HepG2 (cell line): ENCODE results near the gene TBC1D22A. TPM values are rescaled to one million over a fixed set of nuclear protein-coding genes. Genes with fewer than 3 reads are reported as not detected.

Experiments used
- CBFB ChIP-seq: sonication (generic); formaldehyde crosslinking; IDR thresholded peaks from 2 replicates; pipeline ENCODE4 v1.4.0; 2020; ENCODE audit warnings: missing genetic modification reagents
- CSRNP2 ChIP-seq: sonication (generic); formaldehyde crosslinking; conservative IDR thresholded peaks from 2 replicates; pipeline ENCODE4 v1.8.0; 2022; ENCODE audit warnings: low read depth, missing genetic modification reagents
- GABPA ChIP-seq, 2 experiments: IDR thresholded peaks; 2 replicates each; pipeline ENCODE4 v1.6.1; 2011 to 2016; ENCODE audit warnings: low read depth in 2 of 2, low read length in 1 of 2, missing biosample characterization in 1 of 2, missing genetic modification characterization in 1 of 2
- HNRNPK ChIP-seq: fragments of 200-400 bp; formaldehyde crosslinking; IDR thresholded peaks from 2 replicates; pipeline ENCODE4 v1.6.1; 2018; ENCODE audit warnings: low read length, low read depth, moderate library complexity, mild to moderate bottlenecking; ENCODE audit not compliant: poor library complexity, severe bottlenecking
- MXD3 ChIP-seq: IDR thresholded peaks from 2 replicates; pipeline ENCODE4 v1.6.1; 2016; ENCODE audit warnings: mild to moderate bottlenecking, missing biosample characterization, missing genetic modification reagents
- SP4 ChIP-seq: sonication (generic); formaldehyde crosslinking; IDR thresholded peaks from 2 replicates; pipeline ENCODE4 v1.8.1; 2023; ENCODE audit warnings: mild to moderate bottlenecking, missing genetic modification reagents
- SPEN ChIP-seq: sonication (generic); formaldehyde crosslinking; IDR thresholded peaks from 2 replicates; pipeline ENCODE4 v1.5.1; 2020; ENCODE audit warnings: low read depth, mild to moderate bottlenecking, missing genetic modification reagents
- TERF1 ChIP-seq: sonication (generic); formaldehyde crosslinking; IDR thresholded peaks from 2 replicates; pipeline ENCODE4 v1.8.0; 2022; ENCODE audit warnings: mild to moderate bottlenecking, missing genetic modification reagents, moderate library complexity
- TMF1 ChIP-seq: sonication (generic); formaldehyde crosslinking; IDR thresholded peaks from 2 replicates; pipeline ENCODE4 v1.8.1; 2022; ENCODE audit warnings: low read depth, missing genetic modification reagents
- UBTF ChIP-seq: sonication (generic); formaldehyde crosslinking; IDR thresholded peaks from 2 replicates; pipeline ENCODE4 v1.4.0; 2020; ENCODE audit warnings: mild to moderate bottlenecking, missing genetic modification reagents
- ZBTB39 ChIP-seq: sonication (generic); formaldehyde crosslinking; IDR thresholded peaks from 2 replicates; pipeline ENCODE4 v1.5.0; 2020; ENCODE audit warnings: missing genetic modification reagents
- ZNF20 ChIP-seq: sonication (generic); formaldehyde crosslinking; IDR thresholded peaks from 2 replicates; pipeline ENCODE4 v1.4.0; 2020; ENCODE audit warnings: mild to moderate bottlenecking, moderate library complexity, missing genetic modification reagents
- ZNF30 ChIP-seq: sonication (generic); formaldehyde crosslinking; IDR thresholded peaks from 2 replicates; pipeline ENCODE4 v1.5.0; 2020; ENCODE audit warnings: mild to moderate bottlenecking, missing genetic modification reagents
- ZNF430 ChIP-seq: sonication (generic); formaldehyde crosslinking; IDR thresholded peaks from 2 replicates; pipeline ENCODE4 v1.9.0; 2021; ENCODE audit warnings: mild to moderate bottlenecking, missing genetic modification reagents
- ZNF710 ChIP-seq: sonication (generic); formaldehyde crosslinking; IDR thresholded peaks from 2 replicates; pipeline ENCODE4 v1.5.0; 2020; ENCODE audit warnings: mild to moderate bottlenecking, missing genetic modification reagents, borderline replicate concordance
- polyA plus RNA-seq, 8 experiments: library from polyadenylated mRNA; depleted of rRNA in 3 of 8; stranded (reverse) in 7 of 8; unstranded in 1 of 8; fragments of >200 nt; fragmentation: Illumina TruSeq in 4 of 8; extraction: Trizol in 4 of 8; gene quantifications; 2 replicates each; pipeline versions ENCODE4 v1.2.1 to v1.2.3, GENCODE V29; 2011 to 2016; ENCODE audit warnings: low read depth in 4 of 8, missing spikeins in 1 of 8, mixed read lengths in 1 of 8; ENCODE audit not compliant: insufficient read depth in 1 of 8
- total RNA-seq, 5 experiments: library from RNA; depleted of rRNA; stranded (reverse); fragments of >200 nt; fragmentation: Illumina TruSeq; extraction: Trizol; gene quantifications; 2 replicates each; pipeline ENCODE4 v1.2.3, GENCODE V29; 2016; ENCODE audit warnings: low read depth in 1 of 5

The TBC1D22A gene
- total and polyA plus RNA-seq, 2 of the 13 experiments (the other 11 are each of a cell fraction or from before 2014, with no cell fraction given) = 17.3 to 18.0 TPM

GRCh38 chr22:46739094-46739870, 23.2 kb upstream of the TBC1D22A start (continued):
- TF ChIP-seq CSRNP2 (CRISPR knock-in tag) = no peak
- 0 out of 2 replicates have a peak, but pooled peaks have one; percentile 47 for TF ChIP-seq UBTF (CRISPR knock-in tag)
- TF ChIP-seq ZNF430 (CRISPR knock-in tag) = no peak; the same call in 1 of the 2 replicates
- TF ChIP-seq TMF1 (CRISPR knock-in tag) = no peak
- TF ChIP-seq GABPA (IDR thresholded peaks at IDR 0.05; ENCODE audit: low read depth, low read length) = no peak
- no peak for TF ChIP-seq GABPA (CRISPR knock-in tag; IDR thresholded peaks at IDR 0.05; ENCODE audit: low read depth)
- TF ChIP-seq SPEN (CRISPR knock-in tag) = peak; percentile 44; the same call in 1 of the 2 replicates
- peak; percentile 75; the same call in 1 of the 2 replicates for TF ChIP-seq MXD3 (CRISPR knock-in tag)
- TF ChIP-seq ZNF710 (CRISPR knock-in tag) = no peak
- no peak for TF ChIP-seq SP4 (CRISPR knock-in tag)
- TF ChIP-seq HNRNPK = no peak
- no peak for TF ChIP-seq ZBTB39 (CRISPR knock-in tag)
- TF ChIP-seq TERF1 (CRISPR knock-in tag) = no peak
- no peak for TF ChIP-seq CBFB
- TF ChIP-seq ZNF30 = no peak
- TF ChIP-seq ZNF20 (CRISPR knock-in tag) = no peak
